T-helper 22 cell (primary cell): Measurements from ENCODE around the gene MAGI2.

Experiments used
- DNase-seq: peaks from one replicate; pipeline ENCODE4 v3.0.0-alpha.2; 2020; ENCODE audit warnings: low read depth

Gene MAGI2

DNA sequence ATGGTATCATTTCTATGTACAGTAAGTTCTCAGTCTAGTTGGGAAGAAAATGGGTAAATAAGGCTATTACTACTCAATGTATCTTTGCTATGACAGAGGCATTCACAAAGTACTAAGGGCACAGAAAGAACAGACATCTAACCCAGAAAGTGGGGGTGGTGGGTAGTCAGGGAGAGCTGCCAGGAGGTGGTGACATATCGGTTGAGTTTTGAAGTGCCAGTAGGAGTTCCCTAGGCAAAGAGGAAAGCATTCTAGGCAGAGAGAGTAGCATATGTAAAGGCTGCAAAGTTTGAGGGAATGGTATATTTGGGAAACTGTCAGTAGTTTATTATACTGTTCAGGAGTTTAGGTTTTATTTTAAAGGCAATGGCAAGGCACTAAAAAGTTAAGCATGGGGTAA lies 1372.1 kb downstream of the MAGI2 start:
- DNase-seq, result no peak

DNA sequence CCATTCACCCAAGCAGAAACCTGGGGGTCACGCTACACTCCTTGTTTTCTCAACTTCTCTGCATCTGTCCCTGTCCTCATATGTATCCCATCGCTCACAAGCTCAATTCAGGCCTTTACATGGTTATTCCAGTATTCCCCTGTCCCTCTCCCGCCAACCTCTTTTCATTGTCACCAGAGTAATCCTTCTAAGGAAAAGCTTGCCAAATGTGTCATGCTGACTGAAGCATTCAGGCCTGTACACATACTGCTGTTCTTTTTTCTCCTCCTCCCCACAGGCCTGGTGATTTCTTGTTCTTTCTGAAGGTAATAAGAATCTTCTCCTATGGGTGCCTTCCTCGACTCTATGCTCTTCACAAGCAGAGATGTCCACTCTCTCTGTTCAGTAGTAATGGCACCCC lies 1372.7 kb downstream of the MAGI2 start:
- DNase-seq, result no peak

DNA sequence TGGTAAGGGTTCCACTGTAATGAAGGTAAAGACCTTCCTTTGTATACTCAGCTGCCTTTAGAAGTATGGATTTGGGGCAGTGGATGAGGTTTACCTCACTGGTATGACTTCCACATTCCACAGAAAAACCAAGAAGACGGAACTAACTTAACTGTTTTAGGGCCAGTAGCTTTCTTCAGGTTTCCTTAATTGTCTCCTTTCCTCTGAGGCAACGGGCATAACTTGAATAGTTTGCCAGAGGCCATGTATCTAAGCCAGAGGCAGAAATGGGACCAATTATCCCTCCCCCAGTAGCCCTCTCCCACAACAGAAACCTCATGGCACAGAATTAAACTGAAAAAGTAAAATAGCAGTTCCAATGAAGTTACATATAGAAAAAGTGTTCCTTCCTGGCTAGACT lies 1373.2 kb downstream of the MAGI2 start:
- no peak for DNase-seq

DNA sequence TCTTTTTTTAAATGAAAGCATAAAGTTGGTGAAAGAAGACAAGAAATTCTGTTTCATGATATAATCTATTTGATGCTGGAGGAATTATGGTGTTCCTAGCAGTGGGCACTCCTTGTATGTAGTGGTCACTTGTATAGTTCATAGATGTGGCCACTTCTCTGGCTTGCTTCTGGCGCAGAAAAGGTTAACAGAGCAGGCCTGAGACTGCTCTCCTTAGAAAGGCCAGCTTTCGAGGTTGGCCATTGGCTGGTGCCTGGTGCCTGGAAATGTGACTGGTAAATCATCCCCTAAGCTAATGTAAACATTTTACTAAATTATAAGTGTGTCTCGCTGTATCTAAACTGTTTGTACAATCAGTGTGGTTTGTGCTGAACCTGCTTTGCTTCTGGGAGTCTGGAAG lies 1378.8 kb downstream of the MAGI2 start:
- DNase-seq, result no peak

DNA sequence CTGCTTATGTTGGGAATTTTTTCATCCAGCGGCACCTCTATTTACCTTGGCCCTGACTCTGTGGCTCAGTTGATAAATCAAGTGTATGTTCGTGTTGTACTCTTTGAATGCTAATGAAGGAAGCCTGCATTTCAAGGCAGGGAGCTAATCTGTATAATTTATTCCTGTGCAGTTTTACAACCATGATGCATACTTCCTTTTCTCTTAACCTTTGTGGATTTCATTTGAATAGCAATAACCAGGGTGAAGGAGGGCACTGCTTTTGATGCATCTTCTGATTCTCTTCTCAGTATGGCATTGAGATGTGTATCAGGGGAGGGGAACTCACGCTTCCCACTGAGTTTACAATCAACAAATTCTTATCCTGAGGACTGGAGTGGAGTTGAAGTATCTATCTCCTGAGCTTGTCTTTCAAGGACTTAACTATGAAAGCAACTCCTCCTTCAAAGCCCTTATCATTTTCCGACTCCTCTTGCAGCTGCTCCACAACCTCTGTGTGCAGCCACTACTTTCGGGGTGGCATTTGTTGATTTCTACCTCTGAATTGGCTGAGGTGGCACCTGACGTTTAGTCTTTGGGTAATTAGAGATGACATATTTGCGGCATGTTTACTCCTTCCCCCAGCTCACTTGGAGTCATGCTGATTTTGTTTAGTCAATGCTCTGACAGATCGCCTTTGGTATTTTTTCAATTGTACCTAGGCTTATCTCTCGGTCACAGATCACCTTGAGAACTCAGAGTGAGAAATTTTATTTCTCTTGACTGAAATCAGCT lies 1379.7 kb downstream of the MAGI2 start:
- no peak for DNase-seq

DNA sequence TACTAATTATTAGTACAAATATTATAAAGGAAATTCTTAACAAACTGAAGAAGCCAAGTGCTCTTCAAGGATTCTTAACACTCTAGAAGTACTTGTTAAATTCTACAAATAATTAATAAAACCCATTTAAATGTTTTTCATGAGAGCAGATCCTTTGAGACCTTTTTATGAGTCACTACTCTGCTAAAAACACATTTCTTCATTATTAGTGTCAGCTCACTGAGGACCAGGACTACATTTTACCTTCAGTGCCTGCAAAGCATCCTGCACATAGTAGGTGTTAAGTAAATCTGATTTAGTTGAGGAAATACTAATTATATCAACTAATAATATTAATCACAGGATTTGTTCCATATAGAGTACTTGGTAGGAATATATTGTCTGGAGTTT lies 1381.3 kb downstream of the MAGI2 start:
- DNase-seq, result no peak

DNA sequence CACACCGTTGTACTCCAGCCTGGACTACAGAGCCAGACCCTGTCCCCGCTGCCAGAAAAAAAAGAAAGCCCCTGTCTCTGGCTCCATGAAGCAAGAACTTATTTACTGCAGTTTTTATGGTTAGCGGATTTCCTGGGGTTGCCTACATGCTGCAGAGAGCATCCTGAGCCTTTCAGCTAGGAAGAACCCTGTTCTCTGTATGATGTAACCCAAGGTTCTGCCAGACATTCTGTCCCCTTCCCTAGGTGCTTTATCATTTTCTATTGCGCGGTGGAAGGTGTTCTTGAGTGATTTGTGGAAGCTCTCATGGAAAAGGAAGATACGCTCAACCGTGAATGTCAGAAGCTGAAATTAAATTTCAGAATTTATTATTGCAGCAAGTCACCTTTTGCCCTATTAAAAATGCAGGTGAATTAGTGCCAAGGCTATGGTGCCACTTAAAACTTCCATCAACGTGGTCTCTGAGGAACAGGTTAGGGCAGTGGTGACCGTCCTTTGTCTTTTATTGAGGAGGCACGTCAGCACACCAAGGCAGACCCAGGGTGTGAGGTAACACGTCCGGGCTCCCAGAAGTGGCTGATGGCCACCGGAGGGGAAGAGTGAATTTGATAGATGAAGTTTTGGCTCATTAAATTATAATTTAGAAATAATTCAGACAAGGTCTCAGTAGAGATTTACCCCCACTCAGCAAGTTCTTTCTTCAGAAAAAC lies 1381.8 kb downstream of the MAGI2 start:
- DNase-seq, result no peak

DNA sequence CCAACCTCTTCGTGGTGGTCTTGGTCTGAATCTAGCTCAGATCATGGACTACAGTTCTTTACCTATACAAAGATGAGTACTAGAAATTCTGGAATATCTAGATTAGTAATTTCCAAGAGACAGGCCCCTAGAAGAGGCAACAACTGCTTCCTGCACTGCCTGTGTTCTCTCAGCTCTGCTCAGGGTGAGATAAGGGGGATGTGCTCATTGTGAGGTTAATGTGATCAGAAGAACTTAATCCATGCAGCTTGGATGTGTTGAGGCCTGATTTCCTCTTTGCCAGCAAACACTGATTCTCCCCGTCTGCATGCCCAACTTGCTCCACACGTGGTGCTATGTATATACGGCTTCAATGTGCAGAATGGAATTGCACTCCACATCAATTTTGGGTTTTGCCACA lies 1386.9 kb downstream of the MAGI2 start:
- no peak for DNase-seq

DNA sequence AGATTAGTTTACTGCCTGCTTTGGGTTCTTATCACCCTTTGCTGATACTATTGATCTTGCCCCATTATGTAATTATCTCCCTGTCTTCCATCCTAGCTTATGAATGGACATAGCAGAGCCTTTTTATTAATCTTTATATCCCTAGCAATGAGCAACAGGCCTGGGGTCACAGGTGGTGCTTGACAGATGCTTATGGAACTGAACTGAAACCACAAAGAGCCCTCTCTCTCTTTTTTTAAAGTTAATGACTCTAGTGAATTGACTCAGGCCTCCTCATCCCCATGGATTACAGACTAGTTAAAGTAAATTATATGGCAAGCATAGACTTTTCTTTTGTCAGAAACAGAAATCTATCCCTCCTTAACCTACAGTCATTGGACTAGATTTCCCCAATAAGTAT lies 1389.7 kb downstream of the MAGI2 start:
- no peak for DNase-seq

DNA sequence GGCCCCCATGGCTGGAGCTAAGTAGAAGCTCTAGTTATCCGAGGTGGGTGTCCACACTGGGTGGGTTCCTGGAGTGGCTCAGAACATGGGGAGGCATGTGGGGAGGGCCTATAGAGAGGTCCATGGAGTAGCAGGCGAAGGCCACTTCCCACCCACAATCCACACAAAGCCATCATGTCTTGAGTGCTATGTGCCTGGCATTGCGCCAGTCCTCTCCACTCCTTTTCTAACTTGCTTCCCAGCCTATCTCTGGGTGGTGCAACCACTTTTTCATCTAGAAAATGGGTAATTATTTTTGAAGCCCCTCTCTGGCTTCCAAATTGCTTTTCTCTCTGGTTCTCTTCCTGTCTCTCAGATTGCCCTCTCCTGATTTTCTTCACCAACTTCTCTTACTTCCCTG lies 1391.3 kb downstream of the MAGI2 start:
- DNase-seq, result no peak

DNA sequence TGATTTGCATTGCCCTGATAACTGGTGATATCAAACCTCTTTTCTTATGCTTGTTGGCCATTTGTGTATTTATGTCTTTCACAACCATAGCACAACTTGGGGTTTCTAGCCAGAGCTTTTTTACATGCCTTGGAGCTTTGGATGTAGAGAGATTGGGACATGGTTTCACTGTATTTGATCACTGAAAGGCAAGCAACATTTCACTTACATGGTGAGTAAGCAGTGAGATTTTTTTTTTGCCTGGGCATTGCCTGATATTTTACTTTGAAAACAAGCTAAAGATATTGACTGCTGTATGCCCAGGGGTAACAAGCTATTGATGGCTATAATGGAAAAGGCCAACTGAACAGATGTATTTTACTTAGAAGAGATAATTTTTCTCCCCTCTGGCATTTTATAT lies 1395.9 kb downstream of the MAGI2 start:
- no peak for DNase-seq

DNA sequence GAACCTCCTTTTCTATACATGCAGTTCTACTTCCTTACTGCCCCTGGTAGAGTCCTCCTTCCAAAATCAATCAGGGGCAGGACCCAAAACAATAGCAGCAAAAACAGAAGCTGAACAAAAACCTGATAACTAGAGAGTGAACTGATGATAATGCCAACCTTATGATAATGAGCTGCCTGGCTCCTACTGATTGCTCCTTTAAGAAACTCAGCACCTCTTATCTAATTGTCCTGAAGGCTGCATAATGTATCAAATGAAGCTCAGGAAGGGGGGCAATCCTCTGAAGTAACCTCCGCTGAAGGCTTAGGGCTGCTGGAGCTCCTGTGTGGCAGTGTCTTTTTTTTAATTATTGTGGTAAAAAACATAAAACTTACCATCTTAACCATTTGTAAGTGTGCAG lies 1397.9 kb downstream of the MAGI2 start:
- no peak for DNase-seq

DNA sequence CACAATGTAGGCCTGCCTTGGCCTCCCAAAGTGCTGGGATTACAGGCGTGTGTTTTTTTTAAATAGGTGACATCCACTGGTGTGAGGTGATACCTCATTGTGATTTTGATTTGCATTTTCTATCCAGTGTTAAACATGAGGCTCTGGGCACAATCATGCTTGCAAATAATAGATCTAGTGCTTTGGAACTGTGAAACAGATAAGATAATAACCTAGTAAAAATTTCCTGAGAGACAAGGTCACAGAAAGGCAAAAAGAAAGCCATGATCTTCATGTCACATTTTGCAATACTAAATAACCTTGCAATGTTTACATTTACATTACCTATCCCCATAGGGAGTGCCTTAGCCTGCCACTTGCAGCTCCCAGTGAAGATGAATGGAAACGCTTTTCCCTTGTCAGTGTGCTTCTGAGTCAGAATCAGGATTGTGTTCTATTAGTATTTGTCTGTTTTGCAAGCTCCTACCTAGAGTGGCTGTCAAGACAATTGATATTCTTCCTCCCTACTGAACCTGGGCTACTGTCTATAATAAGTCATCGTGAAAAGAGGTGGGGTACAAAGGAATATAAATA lies 1398.4 kb downstream of the MAGI2 start:
- DNase-seq, result no peak

DNA sequence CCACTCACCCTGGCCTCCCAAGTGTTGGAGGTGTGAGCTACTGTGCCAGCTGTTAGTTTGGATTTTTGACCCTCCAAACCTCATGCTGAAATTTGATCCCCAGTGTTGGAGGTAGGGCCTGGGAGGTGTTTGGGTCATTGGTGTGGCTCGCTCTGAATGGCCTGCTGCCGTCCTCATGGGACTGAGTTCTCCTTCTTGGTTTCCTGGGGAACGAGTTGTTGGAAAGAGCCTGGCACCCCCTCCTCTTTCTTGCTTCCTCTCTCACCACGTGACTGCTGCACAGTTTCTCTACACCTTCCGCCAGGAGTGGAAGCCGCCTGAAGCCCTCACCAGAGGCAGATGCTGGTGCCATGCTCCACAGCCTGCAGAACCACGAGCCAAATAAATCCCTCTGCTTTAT lies 1401.4 kb downstream of the MAGI2 start:
- no peak for DNase-seq

DNA sequence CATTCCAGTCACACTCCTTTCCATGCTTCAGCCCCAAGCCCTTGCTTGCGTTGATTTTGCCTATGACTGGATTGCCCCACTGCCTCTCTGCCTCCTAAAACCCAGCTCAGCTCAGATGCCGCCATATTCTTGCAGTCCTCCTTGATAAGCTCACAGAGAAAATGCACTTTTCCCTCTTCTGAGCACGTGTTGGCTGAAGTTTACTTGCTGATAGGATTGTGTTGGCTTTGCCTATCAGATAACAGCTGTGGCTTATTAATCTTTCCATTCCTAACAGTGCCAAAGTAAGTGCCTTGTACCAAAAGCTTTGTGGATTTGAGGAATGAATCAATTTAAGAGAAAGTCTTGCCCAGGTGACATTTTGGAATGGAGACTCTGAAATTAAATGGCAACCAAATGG lies 1405.7 kb downstream of the MAGI2 start:
- no peak for DNase-seq

DNA sequence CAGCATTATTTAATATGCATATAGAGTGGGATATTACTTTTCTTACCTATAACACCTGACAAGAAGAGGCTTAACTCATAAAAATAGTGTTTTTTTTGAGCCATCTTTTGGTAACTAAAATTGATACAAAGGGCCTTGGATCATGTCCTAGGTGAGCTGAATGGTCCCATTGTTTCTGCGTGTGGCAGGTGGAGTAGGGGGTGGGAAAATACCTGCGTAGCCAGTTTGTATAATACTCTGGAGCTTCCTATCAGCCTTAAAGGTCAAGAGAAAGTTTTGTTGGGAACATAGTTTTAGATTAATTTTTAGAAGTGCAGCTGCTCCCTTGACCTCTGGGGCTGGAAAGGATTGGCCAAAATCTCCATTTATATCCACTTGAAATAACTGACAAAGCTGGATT lies 1410.3 kb downstream of the MAGI2 start:
- DNase-seq, result no peak

DNA sequence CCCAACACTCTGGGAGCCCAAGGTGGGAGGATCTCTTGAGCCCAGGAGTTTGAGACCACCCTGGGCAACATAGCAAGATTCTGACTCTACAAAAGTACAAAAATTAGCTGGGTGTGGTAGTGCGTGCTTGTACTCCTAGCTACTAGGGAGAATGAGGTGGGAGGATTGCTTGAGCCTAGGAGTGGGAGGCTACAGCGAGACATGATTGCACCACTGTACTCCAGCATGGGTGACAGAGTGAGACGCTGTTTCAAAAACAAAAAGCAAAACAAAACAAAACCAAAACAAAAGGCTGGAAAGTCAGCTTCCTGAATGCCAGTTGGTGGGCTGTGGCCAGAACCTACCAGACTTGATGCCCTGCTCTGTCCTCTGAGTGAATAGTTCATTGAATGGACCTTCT lies 1412.0 kb downstream of the MAGI2 start:
- no peak for DNase-seq

DNA sequence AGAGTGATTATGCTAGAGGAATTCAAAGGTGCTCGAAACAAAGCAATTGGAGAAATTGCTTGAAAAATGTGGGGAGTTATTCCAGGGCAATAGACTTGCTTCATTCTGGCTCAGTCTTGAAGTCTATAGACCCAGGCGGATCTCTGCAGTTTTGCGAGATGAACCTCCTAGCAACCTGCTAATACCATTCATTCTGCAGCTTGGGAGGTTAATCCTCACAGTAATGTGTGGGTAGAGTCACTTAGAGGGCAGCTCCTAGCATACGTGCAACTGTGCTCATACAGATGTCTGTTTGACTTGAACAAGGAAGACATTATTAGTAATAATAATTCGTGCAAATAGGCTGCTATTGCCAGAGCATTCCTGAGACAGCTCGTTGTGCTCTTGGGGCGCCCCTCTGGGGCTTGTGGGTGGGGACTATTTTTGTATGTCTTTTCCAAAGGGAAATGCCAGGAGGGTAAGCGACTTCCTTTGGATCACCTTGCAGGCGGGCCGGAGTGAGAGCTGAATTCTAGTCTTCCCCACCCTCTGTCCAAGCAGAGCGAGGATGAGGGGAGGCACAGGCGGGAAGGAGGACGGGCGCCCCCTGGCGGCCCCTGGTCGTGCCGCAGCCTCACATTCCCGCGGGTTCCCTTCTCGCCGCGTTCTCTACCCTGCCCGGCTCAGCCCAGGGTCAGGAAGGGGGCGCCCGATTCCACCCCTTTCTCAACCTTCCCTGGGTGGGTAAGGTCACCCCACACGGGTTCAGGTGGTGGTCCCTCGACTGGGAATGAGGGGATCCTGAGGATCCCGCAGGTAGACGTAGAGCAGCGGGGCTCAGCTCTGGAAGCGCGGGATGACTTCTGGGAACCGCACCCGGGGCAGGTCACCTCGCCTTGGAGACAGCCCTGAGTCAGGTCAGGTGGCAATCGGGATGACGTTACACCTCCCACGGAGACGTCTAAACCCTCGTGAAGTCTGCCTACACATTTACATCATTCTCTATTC lies 1413.4 kb downstream of the MAGI2 start:
- DNase-seq, result no peak

DNA sequence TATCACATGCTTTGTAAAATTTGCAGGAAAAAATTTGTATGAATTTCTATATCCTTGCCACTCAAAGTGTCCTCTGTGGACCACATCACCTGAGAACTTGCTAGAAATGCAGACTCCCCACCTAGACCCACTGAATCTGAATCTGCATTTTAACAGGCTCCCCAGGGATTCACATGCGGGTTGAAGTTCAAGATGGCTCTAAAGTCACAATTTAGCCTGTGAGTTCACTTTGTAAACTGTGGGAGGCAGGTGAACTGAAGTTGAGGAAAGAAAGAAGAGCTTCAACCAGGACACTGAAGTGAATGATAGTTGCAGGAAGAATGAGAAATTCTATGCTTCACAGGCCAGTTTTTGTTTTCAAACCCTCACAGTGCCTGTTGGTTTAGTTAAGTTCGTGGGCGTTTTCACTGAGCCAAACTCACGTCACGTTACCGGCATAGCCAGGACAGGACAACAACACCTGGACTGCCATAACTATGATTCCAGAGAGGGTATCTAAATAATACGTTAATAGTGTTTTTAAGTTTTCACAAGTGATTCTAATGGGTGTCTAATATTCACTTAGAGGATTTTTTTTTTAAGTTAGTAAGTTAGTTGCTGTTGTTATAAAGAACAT lies 1414.9 kb downstream of the MAGI2 start:
- no peak for DNase-seq

DNA sequence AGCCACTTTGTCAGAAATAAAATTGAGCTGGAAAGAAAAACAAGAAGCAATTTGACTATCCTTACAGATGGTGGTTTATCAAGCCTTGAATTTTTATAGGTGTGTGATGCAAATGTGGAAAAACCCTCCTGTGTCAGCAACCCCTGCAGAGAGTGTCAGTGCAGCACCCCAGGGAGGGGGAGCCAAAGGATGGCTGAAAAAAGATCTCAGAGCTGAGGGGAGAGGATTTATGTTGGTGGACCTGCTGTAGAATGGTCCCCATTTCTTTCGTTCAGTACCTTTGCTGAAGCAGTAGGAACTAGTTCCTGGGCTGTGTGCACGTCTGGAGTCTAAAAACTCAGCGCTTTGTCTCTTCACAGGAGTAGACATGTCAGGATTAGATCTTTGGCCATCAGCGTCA lies 1415.9 kb downstream of the MAGI2 start:
- no peak for DNase-seq

DNA sequence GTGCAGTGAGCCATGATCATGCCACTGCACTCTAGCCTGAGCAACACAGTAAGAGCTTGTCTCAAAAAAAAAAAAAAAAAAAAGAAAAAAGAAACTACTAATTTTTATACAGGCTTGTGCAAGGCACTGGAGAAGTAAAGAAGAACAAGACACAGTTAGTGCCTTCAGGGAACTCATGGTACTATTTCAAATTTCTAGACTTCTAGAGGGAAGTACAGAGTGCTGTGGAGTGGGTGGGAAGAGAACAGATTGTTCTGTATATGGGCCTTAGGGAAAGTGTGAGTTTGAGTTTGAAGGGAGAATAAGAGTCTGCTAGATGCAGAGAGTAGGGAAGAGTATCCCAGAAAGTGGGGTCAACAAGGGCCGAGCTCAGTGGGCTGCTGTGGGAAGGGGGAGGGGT lies 1420.1 kb downstream of the MAGI2 start:
- no peak for DNase-seq

DNA sequence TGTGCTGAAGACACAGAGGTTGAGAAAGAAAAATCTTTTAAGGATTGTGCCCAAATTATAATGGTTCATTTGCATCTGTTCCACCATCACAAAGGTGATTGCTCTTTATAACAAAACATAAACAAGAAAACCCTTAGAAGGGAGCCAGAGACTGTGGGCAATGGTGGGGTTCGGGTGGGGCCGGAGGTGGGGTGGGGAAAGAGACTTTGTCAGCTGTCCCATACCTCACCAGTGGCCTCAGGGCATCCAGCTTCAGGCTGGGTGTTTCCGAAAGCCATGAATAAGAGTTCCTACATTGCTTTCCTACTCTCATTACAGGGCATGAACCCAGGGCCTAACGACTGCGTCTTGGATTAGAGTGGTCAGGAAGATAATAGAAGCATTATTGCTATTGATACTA lies 1427.0 kb downstream of the MAGI2 start:
- DNase-seq, result no peak
